CD8-positive, alpha-beta memory T cell (primary cell): ENCODE data around the gene ELMO1. TPM values are rescaled to one million over a fixed set of nuclear protein-coding genes. Genes with fewer than 3 reads are reported as not detected.

ENCODE experiments used
- CTCF ChIA-PET: fragments of 350-600 bp; sonication (Branson Sonifier 250); formaldehyde crosslinking; loops from one replicate; lab custom pipeline; 2021; ENCODE audit warnings: antibody characterized with exemption; lab: Charles Lee
- POLR2A ChIA-PET: fragments of 350-600 bp; sonication (Branson Sonifier 250); formaldehyde crosslinking; loops from one replicate; lab custom pipeline; 2021; ENCODE audit warnings: antibody characterized with exemption; lab: Charles Lee
- DNase-seq, 5 donors: peaks; one replicate each; pipeline versions ENCODE4 v3.0.0 to v3.0.0-alpha.2; 2020 to 2022; ENCODE audit warnings: mixed read lengths in 1 of 5
- H3K27ac ChIP-seq: one replicate; pipeline ENCODE4 v1.7.0; 2013; ENCODE audit warnings: low read depth, mild to moderate bottlenecking, low read length, moderate library complexity
- H3K27me3 ChIP-seq: 2 replicates; pipeline ENCODE4 v1.7.0; 2013; ENCODE audit warnings: low read length, mild to moderate bottlenecking; ENCODE audit not compliant: insufficient read depth, poor library complexity, severe bottlenecking
- H3K36me3 ChIP-seq: 2 replicates; pipeline ENCODE4 v1.7.0; 2013; ENCODE audit warnings: mild to moderate bottlenecking, low read length, moderate library complexity; ENCODE audit not compliant: insufficient read depth
- H3K4me1 ChIP-seq: 2 replicates; pipeline ENCODE4 v1.7.0; 2013; ENCODE audit warnings: mild to moderate bottlenecking, low read length, moderate library complexity; ENCODE audit not compliant: insufficient read depth
- H3K4me3 ChIP-seq: 2 replicates; pipeline ENCODE4 v1.7.0; 2013; ENCODE audit warnings: mild to moderate bottlenecking, low read length
- H3K9me3 ChIP-seq: 2 replicates; pipeline ENCODE4 v1.7.0; 2013; ENCODE audit warnings: mild to moderate bottlenecking, low read length
- H3K27ac Mint-ChIP-seq, 8 donors: one replicate each; pipeline ENCODE4 v1.8.0; 2020 to 2021; ENCODE audit warnings: mixed read lengths in 8 of 8, mild to moderate bottlenecking in 6 of 8, inconsistent platforms in 3 of 8, moderate library complexity in 3 of 8
- H3K27me3 Mint-ChIP-seq, 2 donors: one replicate each; pipeline ENCODE4 v1.8.0; 2020 to 2021; ENCODE audit warnings: mixed read lengths in 2 of 2, mild to moderate bottlenecking in 1 of 2, moderate library complexity in 1 of 2
- H3K36me3 Mint-ChIP-seq, 3 donors: one replicate each; pipeline ENCODE4 v1.8.0; 2020 to 2021; ENCODE audit warnings: mixed read lengths in 3 of 3, inconsistent platforms in 1 of 3, mild to moderate bottlenecking in 1 of 3
- H3K4me1 Mint-ChIP-seq, 3 donors: one replicate each; pipeline ENCODE4 v1.8.0; 2020 to 2021; ENCODE audit warnings: mixed read lengths in 3 of 3, inconsistent platforms in 1 of 3, mild to moderate bottlenecking in 1 of 3
- H3K4me3 Mint-ChIP-seq, 7 donors: one replicate each; pipeline ENCODE4 v1.8.0; 2020 to 2021; ENCODE audit warnings: mixed read lengths in 7 of 7, mild to moderate bottlenecking in 6 of 7, moderate library complexity in 4 of 7, inconsistent platforms in 2 of 7
- H3K9me3 Mint-ChIP-seq, 5 donors: one replicate each; pipeline ENCODE4 v1.8.0; 2020 to 2022; ENCODE audit warnings: mixed read lengths in 5 of 5, mild to moderate bottlenecking in 3 of 5, moderate library complexity in 2 of 5, inconsistent platforms in 1 of 5
- polyA plus RNA-seq: library from polyadenylated mRNA; unstranded; fragments of 300-500 nt; fragmentation: Illumina TruSeq; gene quantifications from one replicate; pipeline ENCODE4 v1.2.3, GENCODE V29; 2021
- total RNA-seq, 2 experiments: library from RNA; stranded (reverse); gene quantifications; one replicate each; pipeline ENCODE4 v1.2.3, GENCODE V29; 2021

Gene ELMO1
- total and polyA plus RNA-seq, 3 experiments from 2014 or later, result 65.6 to 74.4 (median 66.2) TPM

GRCh38 chr7:37284805-37285231, 163.8 kb downstream of the ELMO1 start:
- Histone ChIP-seq H3K27me3 (no peaks in the 10 kb centered on the region), H3K27ac (no peak overlapping the region), H3K4me3 (no peak overlapping the region), H3K4me1 (peaks cover 13% of the 10 kb centered on the region), H3K36me3 (no peaks in the 10 kb centered on the region), H3K9me3 (no peaks in the 10 kb centered on the region)
- ChIA-PET CTCF (interaction anchor here (0.7 to 4.4 kb wide), 22 partner anchors 8 to 211 kb away, joined by 3 to 25 read pairs (median 4); partner anchors contain the start of gene ELMO1), POLR2A (interaction anchor here (0.7 to 1.6 kb wide), 4 partner anchors 25 to 1105 kb away, joined by 3 to 6 read pairs (median 4); partner anchors contain the start of gene ELMO1)
- Mint-ChIP-seq H3K36me3 (peaks cover 0 to 12% (median 6%) of the 10 kb centered on the region in 3 donors), H3K4me1 (peaks cover 39 to 60% (median 53%) of the 10 kb centered on the region in 3 donors), H3K9me3 (no peaks in the 10 kb centered on the region), H3K27ac (peak overlapping the region in 7 of 8 donors; percentile 23 to 61 (median 40)), H3K4me3 (no peak overlapping the region), H3K27me3 (peaks cover 0 to 3% of the 10 kb centered on the region in 2 donors)
- peak; percentile 13 to 56 (median 17) for DNase-seq

DNA sequence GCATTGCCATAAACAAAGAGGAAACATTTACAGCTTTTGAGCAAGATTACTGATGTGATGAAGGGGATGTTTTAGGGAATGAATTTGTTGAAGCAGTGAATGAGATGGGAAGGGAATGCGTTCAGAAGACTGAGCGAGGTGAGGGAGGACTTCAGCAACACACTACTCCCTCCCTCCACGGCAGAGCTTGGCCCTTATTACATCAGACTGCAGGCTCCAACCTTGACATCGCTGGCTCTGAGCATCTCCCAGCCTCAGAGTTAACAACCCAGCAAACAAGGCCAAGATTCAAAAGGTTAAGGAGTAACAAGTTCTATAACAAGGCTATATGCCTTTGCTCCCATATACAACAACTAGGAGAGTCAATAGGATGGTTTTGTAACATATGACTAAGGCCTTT, 164.4 kb downstream of the ELMO1 start:
- Histone ChIP-seq H3K4me3 (no peak overlapping the region), H3K4me1 (peaks cover 13% of the 10 kb centered on the region), H3K27ac (no peak overlapping the region), H3K36me3 (no peaks in the 10 kb centered on the region), H3K27me3 (no peaks in the 10 kb centered on the region), H3K9me3 (no peaks in the 10 kb centered on the region)
- peaks cover 39 to 60% (median 52%) of the 10 kb centered on the region in 3 donors for H3K4me1 Mint-ChIP-seq
- POLR2A ChIA-PET, result interaction anchor here (0.8 to 1.6 kb wide), 2 partner anchors 26 to 164 kb away, joined by 3 to 6 read pairs; partner anchors contain the start of gene ELMO1
- CTCF ChIA-PET, result interaction anchor here (0.8 to 4.4 kb wide), 18 partner anchors 8 to 211 kb away, joined by 3 to 25 read pairs (median 5); partner anchors contain the start of gene ELMO1
- H3K27ac Mint-ChIP-seq, result peak overlapping the region in 4 of 8 donors; percentile 11 to 56 (median 32)
- DNase-seq, result no peak
- H3K4me3 Mint-ChIP-seq, result no peak overlapping the region
- peaks cover 0 to 15% (median 6%) of the 10 kb centered on the region in 3 donors for H3K36me3 Mint-ChIP-seq
- H3K27me3 Mint-ChIP-seq, result peaks cover 0 to 3% of the 10 kb centered on the region in 2 donors
- H3K9me3 Mint-ChIP-seq, result no peaks in the 10 kb centered on the region

- ChIA-PET CTCF (interaction anchor here (1.0 to 4.4 kb wide), 6 partner anchors 10 to 164 kb away, joined by 3 to 18 read pairs (median 5); partner anchors contain the start of gene ELMO1), POLR2A (interaction anchor here (1.6 kb wide), 1 partner anchor 164 kb away, joined by 6 read pairs; the partner anchor contains the start of gene ELMO1)
- Mint-ChIP-seq H3K27me3 (peaks cover 0 to 3% of the 10 kb centered on the region in 2 donors), H3K27ac (no peak overlapping the region), H3K9me3 (no peaks in the 10 kb centered on the region), H3K4me3 (no peak overlapping the region), H3K4me1 (peaks cover 36 to 57% (median 47%) of the 10 kb centered on the region in 3 donors), H3K36me3 (peaks cover 0 to 15% (median 6%) of the 10 kb centered on the region in 3 donors)
- no peak overlapping the region for H3K4me3 ChIP-seq
- H3K4me1 ChIP-seq, result peaks cover 13% of the 10 kb centered on the region
- H3K9me3 ChIP-seq, result no peaks in the 10 kb centered on the region
- H3K36me3 ChIP-seq, result no peaks in the 10 kb centered on the region
- H3K27me3 ChIP-seq, result no peaks in the 10 kb centered on the region
- H3K27ac ChIP-seq, result no peak overlapping the region
- DNase-seq, result no peak
These were observed 164.9 kb downstream of the ELMO1 start for GRCh38 chr7:37283716-37284115.

DNA sequence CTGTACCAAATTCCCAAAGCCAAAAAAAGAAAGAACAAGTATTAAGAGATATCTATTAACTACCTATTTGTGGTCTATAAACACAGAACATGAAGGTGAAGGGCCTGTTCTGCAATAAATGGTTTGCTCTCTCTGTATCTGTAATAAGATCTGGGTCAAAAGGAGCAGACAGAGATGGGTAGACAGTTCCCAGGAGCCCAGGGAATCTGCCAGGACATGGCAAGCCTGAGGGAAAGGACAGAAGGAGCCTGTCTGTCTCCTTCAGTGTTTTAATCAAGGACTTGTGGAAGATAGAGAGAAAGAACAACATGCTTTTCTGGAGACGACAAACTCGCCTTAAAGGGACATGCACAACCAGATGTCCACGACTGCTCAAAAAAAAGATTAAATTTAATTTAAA, 165.7 kb downstream of the ELMO1 start:
- no peak overlapping the region for H3K4me3 ChIP-seq
- ChIA-PET POLR2A (no interaction called here), CTCF (interaction anchor here (1.2 kb wide), 1 partner anchor 10 kb away, joined by 3 read pairs; no protein-coding TSS in a partner anchor)
- Mint-ChIP-seq H3K4me1 (peaks cover 39 to 60% (median 50%) of the 10 kb centered on the region in 3 donors), H3K27me3 (peaks cover 0 to 3% of the 10 kb centered on the region in 2 donors), H3K9me3 (no peaks in the 10 kb centered on the region), H3K27ac (no peak overlapping the region), H3K36me3 (peaks cover 0 to 20% (median 6%) of the 10 kb centered on the region in 3 donors), H3K4me3 (no peak overlapping the region)
- no peak for DNase-seq
- H3K9me3 ChIP-seq, result no peaks in the 10 kb centered on the region
- no peak overlapping the region for H3K27ac ChIP-seq
- H3K4me1 ChIP-seq, result peaks cover 13% of the 10 kb centered on the region
- H3K27me3 ChIP-seq, result no peaks in the 10 kb centered on the region
- H3K36me3 ChIP-seq, result no peaks in the 10 kb centered on the region

DNA sequence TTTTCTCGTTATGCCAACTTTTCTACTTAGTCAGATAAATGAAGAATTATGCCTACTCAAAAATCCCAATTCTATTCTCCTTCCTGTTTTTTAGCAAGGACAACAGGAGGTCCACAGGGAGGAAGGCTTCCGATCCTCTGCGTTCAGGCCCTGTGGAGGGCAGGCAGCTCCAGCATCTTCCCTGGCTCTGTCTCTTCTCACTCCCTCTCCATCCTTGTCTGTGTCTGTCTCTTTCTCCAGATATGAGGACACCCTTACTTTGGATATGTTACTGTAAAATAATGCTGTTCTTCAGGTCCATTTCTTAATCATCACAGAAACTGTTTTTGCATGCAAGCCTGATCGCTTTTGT, 166.6 kb downstream of the ELMO1 start:
- Histone ChIP-seq H3K27ac (no peak overlapping the region), H3K4me1 (peaks cover 13% of the 10 kb centered on the region), H3K4me3 (no peak overlapping the region), H3K36me3 (no peaks in the 10 kb centered on the region), H3K27me3 (no peaks in the 10 kb centered on the region), H3K9me3 (no peaks in the 10 kb centered on the region)
- no peak for DNase-seq
- POLR2A ChIA-PET, result no interaction called here
- peaks cover 35 to 60% (median 51%) of the 10 kb centered on the region in 3 donors for H3K4me1 Mint-ChIP-seq
- peak overlapping the region in 2 of 8 donors; percentile 57 to 68 for H3K27ac Mint-ChIP-seq
- H3K36me3 Mint-ChIP-seq, result peaks cover 0 to 20% (median 6%) of the 10 kb centered on the region in 3 donors
- H3K4me3 Mint-ChIP-seq, result no peak overlapping the region
- CTCF ChIA-PET, result interaction anchor here (1.0 to 1.3 kb wide), 2 partner anchors 22 to 70 kb away, joined by 4 read pairs; no protein-coding TSS in a partner anchor
- H3K27me3 Mint-ChIP-seq, result peaks cover 0 to 3% of the 10 kb centered on the region in 2 donors
- H3K9me3 Mint-ChIP-seq, result no peaks in the 10 kb centered on the region

DNA sequence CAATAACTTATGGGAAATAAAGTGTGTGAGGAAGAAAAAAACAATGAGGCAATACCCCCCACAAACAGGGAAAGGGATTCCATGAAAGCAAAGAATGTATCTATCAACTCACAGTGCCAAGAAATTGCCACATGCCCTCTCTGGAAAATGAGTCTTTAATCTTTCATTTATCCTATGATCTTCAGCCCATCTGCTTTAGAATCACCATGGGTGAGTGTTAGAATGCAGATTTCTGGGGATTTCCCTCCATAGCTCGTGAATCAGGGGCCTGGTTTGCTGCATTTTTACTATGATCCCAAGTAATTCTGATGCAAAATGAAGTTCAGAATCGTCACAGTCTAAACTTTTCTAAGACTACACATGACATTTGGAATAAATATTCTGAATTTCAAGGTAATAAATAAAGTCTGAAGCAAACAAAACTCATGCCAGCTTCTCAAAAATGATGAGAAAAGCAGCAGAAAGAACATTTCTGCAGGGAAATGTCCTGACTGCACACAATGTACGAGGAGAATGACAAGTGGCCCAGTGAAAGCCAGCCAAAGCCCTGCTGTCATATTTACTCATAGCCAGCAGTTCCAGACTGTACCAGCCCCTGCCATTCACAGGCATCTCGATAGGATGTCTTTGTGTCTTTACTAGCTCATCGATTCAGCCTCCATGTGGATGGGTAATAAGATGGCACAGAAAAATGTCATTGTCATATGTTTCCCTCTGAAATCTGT, 167.1 kb downstream of the ELMO1 start:
- CTCF ChIA-PET, result interaction anchor here (1.0 to 1.3 kb wide), 2 partner anchors 22 to 71 kb away, joined by 4 read pairs; no protein-coding TSS in a partner anchor
- H3K36me3 Mint-ChIP-seq, result peaks cover 0 to 20% (median 6%) of the 10 kb centered on the region in 3 donors

GRCh38 chr7:37277513-37277912, 171.2 kb downstream of the ELMO1 start:
- Histone ChIP-seq H3K4me1 (no peaks in the 10 kb centered on the region), H3K9me3 (no peaks in the 10 kb centered on the region), H3K27me3 (no peaks in the 10 kb centered on the region), H3K36me3 (no peaks in the 10 kb centered on the region), H3K4me3 (no peak overlapping the region), H3K27ac (no peak overlapping the region)
- peaks cover 0 to 25% (median 6%) of the 10 kb centered on the region in 3 donors for H3K36me3 Mint-ChIP-seq
- peak overlapping the region in 1 of 7 donors; percentile 10 for H3K4me3 Mint-ChIP-seq
- H3K9me3 Mint-ChIP-seq, result no peaks in the 10 kb centered on the region
- peaks cover 30 to 64% (median 63%) of the 10 kb centered on the region in 3 donors for H3K4me1 Mint-ChIP-seq
- peak overlapping the region in 2 of 8 donors; percentile 11 to 55 for H3K27ac Mint-ChIP-seq
- CTCF ChIA-PET, result no interaction called here
- DNase-seq, result no peak
- peaks cover 0 to 3% of the 10 kb centered on the region in 2 donors for H3K27me3 Mint-ChIP-seq
- POLR2A ChIA-PET, result interaction anchor here (0.6 kb wide), 2 partner anchors 72 to 712 kb away, joined by 3 read pairs; no protein-coding TSS in a partner anchor

More for the DNA sequence above, 167.1 kb downstream of the ELMO1 start:
- no peak overlapping the region for H3K4me3 ChIP-seq
- Mint-ChIP-seq H3K4me1 (peaks cover 37 to 62% (median 55%) of the 10 kb centered on the region in 3 donors), H3K9me3 (no peaks in the 10 kb centered on the region), H3K27ac (peak overlapping the region in 1 of 8 donors; percentile 38), H3K27me3 (peaks cover 0 to 3% of the 10 kb centered on the region in 2 donors), H3K4me3 (no peak overlapping the region)
- DNase-seq, result no peak
- H3K27me3 ChIP-seq, result no peaks in the 10 kb centered on the region
- peaks cover 12% of the 10 kb centered on the region for H3K4me1 ChIP-seq
- no peak overlapping the region for H3K27ac ChIP-seq
- POLR2A ChIA-PET, result no interaction called here
- no peaks in the 10 kb centered on the region for H3K9me3 ChIP-seq
- no peaks in the 10 kb centered on the region for H3K36me3 ChIP-seq
